ENCODE data around the gene TTC12.

DNA sequence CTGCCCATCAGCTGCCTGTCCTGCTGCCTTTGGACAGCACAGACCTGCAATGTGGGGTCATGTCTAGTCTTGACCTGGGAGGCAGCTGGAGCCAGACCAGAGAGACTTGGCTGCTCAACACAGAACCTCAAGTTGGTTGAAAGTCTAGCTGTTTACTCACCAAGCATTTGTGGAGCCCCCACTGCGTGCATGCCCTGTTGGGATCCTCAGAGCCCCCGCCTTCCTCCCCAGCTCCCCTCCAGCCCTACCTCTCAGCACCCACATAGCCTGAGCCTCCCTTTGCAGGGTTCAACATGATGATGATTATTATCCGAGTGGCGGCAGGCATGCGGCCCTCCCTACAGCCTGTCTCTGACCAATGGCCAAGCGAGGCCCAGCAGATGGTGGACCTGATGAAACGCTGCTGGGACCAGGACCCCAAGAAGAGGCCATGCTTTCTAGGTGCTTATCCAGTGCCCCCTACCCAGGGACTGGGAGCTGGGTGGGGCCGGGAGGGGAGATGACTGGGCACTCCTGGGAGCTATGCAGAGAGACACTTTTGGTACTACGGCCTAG is 81.5 kb downstream of the TTC12 start:
- no peak for TF ChIP-seq EP300 (IDR thresholded peaks at IDR 0.05)
- TF ChIP-seq CTCF (IDR thresholded peaks at IDR 0.05), result no peak
- no peak for TF ChIP-seq POLR2A (IDR thresholded peaks at IDR 0.05)
- TF ChIP-seq POLR2AphosphoS5 (IDR thresholded peaks at IDR 0.05), result no peak
